Sigmoid colon (tissue), 4 donors: Measurements from ENCODE around the gene RSAD2.

Source experiments
- CTCF ChIP-seq, 4 experiments: fragments of 450-650 bp in 3 of 4; fragments of 200-600 bp in 1 of 4; IDR thresholded peaks; one replicate each; pipeline ENCODE4 v1.5.1; 2016 to 2019; ENCODE audit warnings: antibody characterized with exemption in 4 of 4, mild to moderate bottlenecking in 3 of 4, moderate library complexity in 2 of 4
- POLR2A ChIP-seq, 2 donors: fragments of 450-650 bp; IDR thresholded peaks; one replicate each; pipeline ENCODE4 v1.6.1; 2016; ENCODE audit warnings: antibody characterized with exemption in 2 of 2, mild to moderate bottlenecking in 2 of 2, moderate library complexity in 2 of 2
- POLR2AphosphoS5 ChIP-seq, 4 donors: sonication (generic); formaldehyde crosslinking; IDR thresholded peaks; one replicate each; pipeline ENCODE4 v1.6.1; 2017; ENCODE audit warnings: antibody characterized with exemption in 4 of 4

GRCh38 chr2:6939071-6939470 lies 61.5 kb downstream of the RSAD2 start:
- no peak for TF ChIP-seq CTCF (IDR thresholded peaks at IDR 0.05)
- no peak for TF ChIP-seq POLR2A (IDR thresholded peaks at IDR 0.05)
- no peak for TF ChIP-seq POLR2AphosphoS5 (IDR thresholded peaks at IDR 0.05)
